K562 (cell line): ENCODE data around the gene PGAM4. TPM values are rescaled to one million over a fixed set of nuclear protein-coding genes. Genes with fewer than 3 reads are reported as not detected.

ENCODE experiments used
- ATAC-seq: fragments of 200-7000 bp; cut with Tn5 transposase; 3 replicates; pipeline ENCODE4 v1.9.1; 2020; ENCODE audit warnings: moderate library complexity
- BruUV-seq: library from RNA; stranded (reverse); fragments of 400-500 nt; replicated peaks from 2 replicates; lab custom pipeline; 2021; lab: Mats Ljungman, UMichigan
- CTCF ChIA-PET: fragments of 300-600 bp; formaldehyde crosslinking; extraction: SDS; loops from one replicate; lab custom pipeline; 2021; ENCODE audit warnings: low intra/inter-chr PET ratio; lab: Yijun Ruan, JAX
- POLR2A ChIA-PET: fragments of 300-600, 350-650 bp; sonication (Branson Sonifier 250); formaldehyde crosslinking; extraction: SDS; loops from one replicate; lab custom pipeline; 2021; ENCODE audit warnings: antibody characterized with exemption, inconsistent platforms; lab: Yijun Ruan, JAX
- DNase-seq, 4 experiments: peaks; one replicate each; pipeline versions ENCODE4 v3.0.0 to v3.0.0-alpha.2; 2011 to 2018; ENCODE audit warnings: low spot score in 3 of 4, mixed read lengths in 3 of 4; ENCODE audit errors: extremely low read depth in 1 of 4
- FAIRE-seq: peaks from 2 replicates; lab custom pipeline; 2011; peaks lifted over from hg19 to GRCh38; lab: Jason Lieb, UNC
- H2AFZ ChIP-seq: 2 replicates; pipeline ENCODE4 v1.6.0; 2011; ENCODE audit warnings: low read depth, low read length, control low read depth, inconsistent platforms
- H3K27ac ChIP-seq: fragments of 200-600 bp; 3 replicates; pipeline ENCODE4 v1.8.0; 2011; ENCODE audit warnings: low read depth, mild to moderate bottlenecking, control low read depth, inconsistent platforms, low read length, moderate library complexity, mixed read lengths; ENCODE audit errors: extremely low read depth
- H3K27me3 ChIP-seq, 2 experiments: fragments of 300-600 bp in 1 of 2; 2 replicates in 1 of 2; 3 replicates in 1 of 2; pipeline versions ENCODE4 v1.6.0 to v1.8.0; 2011; ENCODE audit warnings: inconsistent platforms in 2 of 2, low read length in 2 of 2, mild to moderate bottlenecking in 1 of 2, mixed read lengths in 1 of 2, moderate library complexity in 1 of 2; ENCODE audit not compliant: control insufficient read depth in 2 of 2, insufficient read depth in 2 of 2
- H3K36me3 ChIP-seq: fragments of 300-600 bp; 3 replicates; pipeline ENCODE4 v1.8.0; 2011; ENCODE audit warnings: mild to moderate bottlenecking, low read length, inconsistent platforms; ENCODE audit not compliant: control insufficient read depth, insufficient read depth
- H3K4me1 ChIP-seq, 2 experiments: fragments of 200-600 bp in 1 of 2; replicated peaks in 1 of 2; 2 replicates in 1 of 2; 3 replicates in 1 of 2; pipeline versions ENCODE4 v1.5.1 to v1.8.0; 2011; ENCODE audit warnings: inconsistent platforms in 2 of 2, low read length in 2 of 2, mild to moderate bottlenecking in 1 of 2, mixed read lengths in 1 of 2, moderate library complexity in 1 of 2; ENCODE audit not compliant: control insufficient read depth in 2 of 2, insufficient read depth in 2 of 2
- H3K4me2 ChIP-seq: 2 replicates; pipeline ENCODE4 v1.6.1; 2011; ENCODE audit warnings: low read length, control low read depth, inconsistent platforms, mixed read lengths; ENCODE audit not compliant: insufficient read depth
- H3K4me3 ChIP-seq: fragments of 200-600 bp; sonication (generic), shearing (Covaris generic); 2 replicates; pipeline ENCODE4 v1.5.1; 2016; ENCODE audit warnings: control low read depth, inconsistent platforms
- H3K79me2 ChIP-seq: fragments of 200-600 bp; 3 replicates; pipeline ENCODE4 v1.8.0; 2011; ENCODE audit warnings: low read length, inconsistent platforms; ENCODE audit not compliant: control insufficient read depth, insufficient read depth
- H3K9ac ChIP-seq, 2 experiments: 2 replicates each; pipeline versions ENCODE4 v1.6.0 to v1.6.1; 2011; ENCODE audit warnings: low read depth in 2 of 2, low read length in 2 of 2, control low read depth in 1 of 2, inconsistent platforms in 1 of 2, mild to moderate bottlenecking in 1 of 2, mixed read lengths in 1 of 2; ENCODE audit not compliant: insufficient read depth in 1 of 2
- H3K9me1 ChIP-seq: one replicate; pipeline ENCODE4 v1.6.0; 2011; ENCODE audit warnings: inconsistent platforms, mild to moderate bottlenecking, low read length, moderate library complexity; ENCODE audit not compliant: control insufficient read depth, insufficient read depth
- H3K9me3 ChIP-seq: replicated peaks from 2 replicates; pipeline ENCODE4 v1.5.1; 2011; ENCODE audit warnings: low read depth, low read length, inconsistent platforms; ENCODE audit not compliant: control insufficient read depth, insufficient read depth
- H4K20me1 ChIP-seq: replicated peaks from 2 replicates; pipeline ENCODE4 v1.6.1; 2011; ENCODE audit warnings: low read length, inconsistent platforms, mixed read lengths; ENCODE audit not compliant: control insufficient read depth, insufficient read depth
- CBX3 ChIP-seq, 2 experiments: IDR thresholded peaks; 1 replicate in 1 of 2; 2 replicates in 1 of 2; pipeline ENCODE4 v1.6.1; 2012; ENCODE audit warnings: inconsistent platforms in 2 of 2, low read length in 2 of 2, borderline replicate concordance in 1 of 2, control low read depth in 1 of 2
- CCNT2 ChIP-seq: IDR thresholded peaks from 2 replicates; pipeline ENCODE4 v1.6.1; 2011; ENCODE audit warnings: borderline replicate concordance, low read depth, mild to moderate bottlenecking, moderate library complexity, mixed read lengths, low read length; ENCODE audit not compliant: insufficient read length; ENCODE audit errors: extremely low read depth
- FIP1L1 ChIP-seq: fragments of 200-400 bp; formaldehyde crosslinking; IDR thresholded peaks from 2 replicates; pipeline ENCODE4 v1.6.1; 2018; ENCODE audit warnings: mild to moderate bottlenecking, low read depth, low read length; ENCODE audit not compliant: poor library complexity, severe bottlenecking
- GTF2A2 ChIP-seq: IDR thresholded peaks from 2 replicates; pipeline ENCODE4 v1.6.1; 2016; ENCODE audit warnings: mild to moderate bottlenecking, missing genetic modification characterization, missing compliant biosample characterization
- HNRNPL ChIP-seq: fragments of 200-400 bp; formaldehyde crosslinking; IDR thresholded peaks from 2 replicates; pipeline ENCODE4 v1.6.1; 2017; ENCODE audit warnings: low read depth, mild to moderate bottlenecking, low read length
- IFI16 ChIP-seq: fragments of 250-450 bp; sonication (Bioruptor Pico); IDR thresholded peaks from 2 replicates; pipeline ENCODE4 v2.1.2; 2022; ENCODE audit warnings: mild to moderate bottlenecking, inconsistent platforms
- MAFG ChIP-seq: fragments of 450-650 bp; conservative IDR thresholded peaks from 2 replicates; pipeline ENCODE4 v1.6.1; 2016; ENCODE audit warnings: missing genetic modification characterization, missing compliant biosample characterization
- NCOA1 ChIP-seq: fragments of 450-650 bp; IDR thresholded peaks from 2 replicates; pipeline ENCODE4 v1.6.1; 2016; ENCODE audit warnings: low read depth
- PHF8 ChIP-seq: fragments of 200-600 bp; sonication (generic); IDR thresholded peaks from 2 replicates; pipeline ENCODE4 v1.6.1; 2012; ENCODE audit warnings: mixed run types, mild to moderate bottlenecking, inconsistent platforms, low read length, moderate library complexity, borderline replicate concordance
- SMAD4 ChIP-seq: fragments of 250-450 bp; sonication (Bioruptor Pico); conservative IDR thresholded peaks from 2 replicates; pipeline ENCODE4 v1.8.0; 2021; ENCODE audit warnings: inconsistent platforms, mild to moderate bottlenecking, moderate library complexity
- SOX6 ChIP-seq: fragments of 450-650 bp; IDR thresholded peaks from 2 replicates; pipeline ENCODE4 v1.6.1; 2014; ENCODE audit warnings: mild to moderate bottlenecking
- SRSF3 ChIP-seq: fragments of 200-400 bp; formaldehyde crosslinking; IDR thresholded peaks from 2 replicates; pipeline ENCODE4 v1.6.1; 2016; ENCODE audit warnings: mild to moderate bottlenecking, low read length, moderate library complexity; ENCODE audit not compliant: insufficient read depth
- ZNF253 ChIP-seq: fragments of 250-450 bp; sonication (Bioruptor Pico); conservative IDR thresholded peaks from 2 replicates; pipeline ENCODE4 v1.6.1; 2021; ENCODE audit warnings: mild to moderate bottlenecking
- WGBS: fragments of 100-300 bp; shearing (Covaris generic); methylation state at CpG from one replicate; pipeline ENCODE4 v1.1.6; 2016; ENCODE audit warnings: low coverage, mixed read lengths; ENCODE audit not compliant: insufficient coverage; ENCODE audit errors: missing lambda C conversion rate; 5-methylcytosine and 5-hydroxymethylcytosine counted together
- in situ Hi-C: fragments of 300-500 bp; cut with MboI; formaldehyde crosslinking; loops from 4 replicates; pipeline ENCODE4 v1.15.0; 2018; ENCODE audit warnings: inconsistent platforms, mixed read lengths
- intact Hi-C: fragments of 100-400 bp; cut with micrococcal nuclease; formaldehyde crosslinking; loops from 2 replicates; pipeline ENCODE4 v1.14.2; 2022
- polyA plus RNA-seq, 8 experiments: library from polyadenylated mRNA; depleted of rRNA in 4 of 8; stranded (reverse) in 5 of 8; unstranded in 3 of 8; fragments of >200 nt; fragmentation: Nextera tagmentation in 2 of 8; fragmentation: Illumina TruSeq in 1 of 8; extraction: Ambion mirVana in 2 of 8; extraction: Trizol in 1 of 8; gene quantifications; 2 replicates each; pipeline versions ENCODE4 v1.2.1 to v1.2.3, GENCODE V29; 2011 to 2014; ENCODE audit warnings: inconsistent platforms in 1 of 8, missing spikeins in 1 of 8
- total RNA-seq, 7 experiments: library from RNA; depleted of rRNA in 6 of 7; stranded (reverse); fragments of >200 nt in 6 of 7; fragmentation: Illumina TruSeq in 2 of 7; extraction: Trizol in 2 of 7; gene quantifications; 2 replicates each; pipeline versions ENCODE4 v1.2.1 to v1.2.3, GENCODE V29; 2011 to 2021; ENCODE audit warnings: low replicate concordance in 1 of 7
- TF ChIP-seq, protein P1 (sequence below): sonication (generic); formaldehyde crosslinking; IDR thresholded peaks from 2 replicates; pipeline ENCODE4 v1.8.0; 2022; ENCODE audit warnings: missing genetic modification reagents, mild to moderate bottlenecking, moderate library complexity, borderline replicate concordance
- TF ChIP-seq, protein P2 (sequence below): sonication (generic); formaldehyde crosslinking; IDR thresholded peaks from 2 replicates; pipeline ENCODE4 v1.9.0; 2022; ENCODE audit warnings: mild to moderate bottlenecking, missing genetic modification reagents
- TF ChIP-seq, protein P3 (sequence below): fragments of 450-650 bp; IDR thresholded peaks from 2 replicates; pipeline ENCODE4 v1.6.1; 2016; ENCODE audit warnings: antibody characterized with exemption
- TF ChIP-seq, protein P4 (sequence below), 2 experiments: IDR thresholded peaks; 2 replicates each; pipeline ENCODE4 v1.6.1; 2011; ENCODE audit warnings: borderline replicate concordance in 1 of 2, control low read depth in 1 of 2, low read depth in 1 of 2, low read length in 1 of 2, mild to moderate bottlenecking in 1 of 2, mixed read lengths in 1 of 2, moderate library complexity in 1 of 2; ENCODE audit not compliant: insufficient read depth in 1 of 2, insufficient read length in 1 of 2, poor library complexity in 1 of 2, severe bottlenecking in 1 of 2; ENCODE audit errors: extremely low read depth in 1 of 2

PGAM4 gene
- total and polyA plus RNA-seq, 9 of the 15 experiments (the other 6 are each of a cell fraction or from before 2014, with no cell fraction given), result 0.55 to 0.75 TPM; not detected in 7

DNA sequence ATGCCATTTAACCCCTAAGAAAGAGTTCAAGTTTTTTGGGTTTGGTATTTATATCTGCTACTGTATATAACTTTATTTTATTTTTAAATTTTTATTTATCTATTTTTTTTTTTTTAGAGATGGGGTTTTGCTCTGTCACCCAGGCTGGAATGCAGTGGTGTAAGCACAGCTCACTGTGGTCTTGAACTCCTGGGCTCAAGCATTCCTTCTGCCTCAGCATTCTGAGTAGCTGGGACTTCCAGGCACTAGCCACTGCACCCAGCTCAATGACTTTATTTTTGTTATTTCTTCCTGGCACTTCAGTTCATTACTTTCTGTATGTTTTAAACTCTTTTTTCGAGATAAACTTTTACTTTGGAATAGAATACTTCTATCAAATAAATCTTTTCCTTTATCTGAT, 42.4 kb upstream of the PGAM4 start (continued):
- TF ChIP-seq, protein P1, sequence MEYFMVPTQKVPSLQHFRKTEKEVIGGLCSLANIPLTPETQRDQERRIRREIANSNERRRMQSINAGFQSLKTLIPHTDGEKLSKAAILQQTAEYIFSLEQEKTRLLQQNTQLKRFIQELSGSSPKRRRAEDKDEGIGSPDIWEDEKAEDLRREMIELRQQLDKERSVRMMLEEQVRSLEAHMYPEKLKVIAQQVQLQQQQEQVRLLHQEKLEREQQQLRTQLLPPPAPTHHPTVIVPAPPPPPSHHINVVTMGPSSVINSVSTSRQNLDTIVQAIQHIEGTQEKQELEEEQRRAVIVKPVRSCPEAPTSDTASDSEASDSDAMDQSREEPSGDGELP, result no peak
- TF ChIP-seq ZNF253 (CRISPR knock-in tag), result no peak
- TF ChIP-seq PHF8, result no peak

DNA sequence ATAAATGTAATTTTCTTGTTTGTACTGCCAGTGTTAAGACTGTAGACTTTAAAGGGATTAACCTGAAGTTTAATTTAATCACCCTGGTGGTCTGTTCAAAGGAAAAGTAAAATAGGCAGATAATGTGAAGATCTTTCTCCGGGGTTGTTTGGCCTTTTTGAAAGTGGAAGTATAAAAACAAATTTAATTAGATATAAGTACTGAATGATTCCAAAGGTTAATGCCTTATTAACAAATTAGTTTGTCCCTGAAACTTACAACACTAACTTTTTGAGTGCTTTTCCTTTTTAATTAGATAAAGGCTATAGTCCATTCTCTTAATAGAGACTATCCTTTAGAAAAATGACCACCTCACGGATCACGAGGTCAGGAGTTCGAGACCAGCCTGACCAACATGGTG, 10.4 kb upstream of the PGAM4 start:
- Histone ChIP-seq H3K27ac (no peak overlapping the region), H4K20me1 (no peaks in the 10 kb centered on the region), H3K9ac (no peak overlapping the region), H3K9me3 (no peaks in the 10 kb centered on the region), H3K4me2 (no peak overlapping the region), H3K4me1 (no peaks in the 10 kb centered on the region), H3K79me2 (no peaks in the 10 kb centered on the region; the same call in 2 of the 3 replicates), H3K9me1 (no peaks in the 10 kb centered on the region), H2AFZ (no peak overlapping the region), H3K27me3 (no peaks in the 10 kb centered on the region), H3K36me3 (peaks cover 2% of the 10 kb centered on the region; the same call in 1 of the 3 replicates), H3K4me3 (no peak overlapping the region)
- DNase-seq (no peak), FAIRE-seq (no peak), ATAC-seq (no peak)
- BruUV-seq, result no TSS peak
- WGBS, result 61% methylated on average over 4 of the region's 4 CpGs
- TF ChIP-seq, protein P2, sequence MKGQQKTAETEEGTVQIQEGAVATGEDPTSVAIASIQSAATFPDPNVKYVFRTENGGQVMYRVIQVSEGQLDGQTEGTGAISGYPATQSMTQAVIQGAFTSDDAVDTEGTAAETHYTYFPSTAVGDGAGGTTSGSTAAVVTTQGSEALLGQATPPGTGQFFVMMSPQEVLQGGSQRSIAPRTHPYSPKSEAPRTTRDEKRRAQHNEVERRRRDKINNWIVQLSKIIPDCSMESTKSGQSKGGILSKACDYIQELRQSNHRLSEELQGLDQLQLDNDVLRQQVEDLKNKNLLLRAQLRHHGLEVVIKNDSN (CRISPR knock-in tag), result no peak
- TF ChIP-seq HNRNPL, result no peak
- no peak for TF ChIP-seq MAFG (tag)
- no peak for TF ChIP-seq SOX6
- TF ChIP-seq CCNT2, result no peak
- no peak for TF ChIP-seq FIP1L1
- no peak for TF ChIP-seq SMAD4 (CRISPR knock-in tag)
- no peak for TF ChIP-seq SRSF3
- TF ChIP-seq CBX3 (IDR thresholded peaks at IDR 0.05; ENCODE audit: borderline replicate concordance in 1 of 2, low read length in 2 of 2), result no peak
- TF ChIP-seq, protein P3, sequence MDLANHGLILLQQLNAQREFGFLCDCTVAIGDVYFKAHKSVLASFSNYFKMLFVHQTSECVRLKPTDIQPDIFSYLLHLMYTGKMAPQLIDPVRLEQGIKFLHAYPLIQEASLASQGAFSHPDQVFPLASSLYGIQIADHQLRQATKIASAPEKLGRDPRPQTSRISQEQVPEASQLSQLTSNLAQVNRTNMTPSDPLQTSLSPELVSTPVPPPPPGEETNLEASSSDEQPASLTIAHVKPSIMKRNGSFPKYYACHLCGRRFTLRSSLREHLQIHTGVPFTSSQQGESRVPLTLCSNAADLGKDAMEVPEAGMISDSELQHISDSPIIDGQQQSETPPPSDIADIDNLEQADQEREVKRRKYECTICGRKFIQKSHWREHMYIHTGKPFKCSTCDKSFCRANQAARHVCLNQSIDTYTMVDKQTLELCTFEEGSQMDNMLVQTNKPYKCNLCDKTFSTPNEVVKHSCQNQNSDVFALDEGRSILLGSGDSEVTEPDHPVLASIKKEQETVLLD, result no peak
- TF ChIP-seq GTF2A2 (tag), result no peak
- TF ChIP-seq, protein P4, sequence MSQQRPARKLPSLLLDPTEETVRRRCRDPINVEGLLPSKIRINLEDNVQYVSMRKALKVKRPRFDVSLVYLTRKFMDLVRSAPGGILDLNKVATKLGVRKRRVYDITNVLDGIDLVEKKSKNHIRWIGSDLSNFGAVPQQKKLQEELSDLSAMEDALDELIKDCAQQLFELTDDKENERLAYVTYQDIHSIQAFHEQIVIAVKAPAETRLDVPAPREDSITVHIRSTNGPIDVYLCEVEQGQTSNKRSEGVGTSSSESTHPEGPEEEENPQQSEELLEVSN (IDR thresholded peaks at IDR 0.05; ENCODE audit: borderline replicate concordance in 1 of 2, extremely low read depth in 1 of 2, insufficient read depth in 1 of 2, insufficient read length in 1 of 2, low read depth in 1 of 2, low read length in 1 of 2, poor library complexity in 1 of 2, severe bottlenecking in 1 of 2), result no peak
- TF ChIP-seq NCOA1, result no peak
- no peak for TF ChIP-seq IFI16 (CRISPR knock-in tag)
- ChIA-PET CTCF (no interaction called here), POLR2A (no interaction called here)
- in situ Hi-C loops, result no loop called here
- intact Hi-C loops, result no loop called here
